HepG2 (cell line): ENCODE data around the gene BBLN. TPM values are rescaled to one million over a fixed set of nuclear protein-coding genes. Genes with fewer than 3 reads are reported as not detected.

Source experiments
- CBX2 ChIP-seq, 2 experiments: fragments of 200-600 bp in 1 of 2; sonication (generic); formaldehyde crosslinking in 1 of 2; IDR thresholded peaks; 2 replicates each; pipeline versions ENCODE4 v1.7.0 to v1.8.1; 2018 to 2022; ENCODE audit warnings: low read depth in 2 of 2, low read length in 1 of 2, mild to moderate bottlenecking in 1 of 2, missing genetic modification reagents in 1 of 2
- DNMT3B ChIP-seq: conservative IDR thresholded peaks from 2 replicates; pipeline ENCODE4 v1.6.1; 2016; ENCODE audit warnings: missing biosample characterization, control low read depth
- HMG20B ChIP-seq: conservative IDR thresholded peaks from 2 replicates; pipeline ENCODE4 v1.6.1; 2016; ENCODE audit warnings: missing genetic modification reagents, missing compliant biosample characterization
- HOXA3 ChIP-seq: sonication (generic); formaldehyde crosslinking; IDR thresholded peaks from 2 replicates; pipeline ENCODE4 v1.5.0; 2020; ENCODE audit warnings: missing genetic modification reagents
- JDP2 ChIP-seq: sonication (generic); formaldehyde crosslinking; IDR thresholded peaks from 2 replicates; pipeline ENCODE4 v1.8.1; 2022; ENCODE audit warnings: missing genetic modification reagents, borderline replicate concordance
- KDM4B ChIP-seq: sonication (generic); formaldehyde crosslinking; IDR thresholded peaks from 2 replicates; pipeline ENCODE4 v1.4.0; 2020; ENCODE audit warnings: missing genetic modification reagents
- MIER3 ChIP-seq: IDR thresholded peaks from 2 replicates; pipeline ENCODE4 v1.6.1; 2016; ENCODE audit warnings: missing compliant biosample characterization, borderline replicate concordance
- TARDBP ChIP-seq: sonication (generic); formaldehyde crosslinking; IDR thresholded peaks from 2 replicates; pipeline ENCODE4 v1.8.0; 2022; ENCODE audit warnings: mild to moderate bottlenecking, missing genetic modification reagents
- TGIF2 ChIP-seq: IDR thresholded peaks from 2 replicates; pipeline ENCODE4 v1.6.1; 2016; ENCODE audit warnings: control low read depth, missing compliant biosample characterization
- THAP11 ChIP-seq: IDR thresholded peaks from 2 replicates; pipeline ENCODE4 v1.6.1; 2016; ENCODE audit warnings: missing biosample characterization, missing genetic modification reagents
- TRIM22 ChIP-seq: fragments of 450-650 bp; IDR thresholded peaks from 2 replicates; pipeline ENCODE4 v1.6.1; 2017
- ZBTB1 ChIP-seq: sonication (generic); formaldehyde crosslinking; IDR thresholded peaks from 2 replicates; pipeline ENCODE4 v1.4.0; 2020; ENCODE audit warnings: missing genetic modification reagents, borderline replicate concordance
- ZBTB26 ChIP-seq: IDR thresholded peaks from 2 replicates; pipeline ENCODE4 v1.6.1; 2016; ENCODE audit warnings: missing compliant biosample characterization, missing genetic modification reagents, borderline replicate concordance
- ZNF337 ChIP-seq: sonication (generic); formaldehyde crosslinking; IDR thresholded peaks from 2 replicates; pipeline ENCODE4 v1.5.1; 2020; ENCODE audit warnings: missing genetic modification reagents, low read depth, mild to moderate bottlenecking, borderline replicate concordance
- ZNF343 ChIP-seq: sonication (generic); formaldehyde crosslinking; IDR thresholded peaks from 2 replicates; pipeline ENCODE4 v1.4.0; 2020; ENCODE audit warnings: mild to moderate bottlenecking, missing genetic modification reagents
- ZNF589 ChIP-seq: sonication (generic); formaldehyde crosslinking; conservative IDR thresholded peaks from 2 replicates; pipeline ENCODE4 v1.8.0; 2022; ENCODE audit warnings: mild to moderate bottlenecking, moderate library complexity, missing genetic modification reagents
- ZNF672 ChIP-seq: sonication (generic); formaldehyde crosslinking; IDR thresholded peaks from 2 replicates; pipeline ENCODE4 v1.8.1; 2022; ENCODE audit warnings: missing genetic modification reagents
- ZNF749 ChIP-seq: sonication (generic); formaldehyde crosslinking; IDR thresholded peaks from 2 replicates; pipeline ENCODE4 v1.8.0; 2022; ENCODE audit warnings: mild to moderate bottlenecking, missing genetic modification reagents, moderate library complexity, borderline replicate concordance
- ZNF879 ChIP-seq: sonication (generic); formaldehyde crosslinking; IDR thresholded peaks from 2 replicates; pipeline ENCODE4 v1.8.1; 2023; ENCODE audit warnings: missing genetic modification reagents
- polyA plus RNA-seq, 8 experiments: library from polyadenylated mRNA; depleted of rRNA in 3 of 8; stranded (reverse) in 7 of 8; unstranded in 1 of 8; fragments of >200 nt; fragmentation: Illumina TruSeq in 4 of 8; extraction: Trizol in 4 of 8; gene quantifications; 2 replicates each; pipeline versions ENCODE4 v1.2.1 to v1.2.3, GENCODE V29; 2011 to 2016; ENCODE audit warnings: low read depth in 4 of 8, missing spikeins in 1 of 8, mixed read lengths in 1 of 8; ENCODE audit not compliant: insufficient read depth in 1 of 8
- total RNA-seq, 5 experiments: library from RNA; depleted of rRNA; stranded (reverse); fragments of >200 nt; fragmentation: Illumina TruSeq; extraction: Trizol; gene quantifications; 2 replicates each; pipeline ENCODE4 v1.2.3, GENCODE V29; 2016; ENCODE audit warnings: low read depth in 1 of 5
- TF ChIP-seq, protein P1 (sequence below): sonication (generic); formaldehyde crosslinking; conservative IDR thresholded peaks from 2 replicates; pipeline ENCODE4 v1.8.0; 2022; ENCODE audit warnings: low read depth, missing genetic modification reagents
- TF ChIP-seq, protein P2 (sequence below): sonication (generic); formaldehyde crosslinking; IDR thresholded peaks from 2 replicates; pipeline ENCODE4 v1.8.0; 2022; ENCODE audit warnings: missing genetic modification reagents, mild to moderate bottlenecking, borderline replicate concordance
- TF ChIP-seq, protein P3 (sequence below): sonication (generic); formaldehyde crosslinking; IDR thresholded peaks from 2 replicates; pipeline ENCODE4 v1.9.0; 2021; ENCODE audit warnings: missing genetic modification reagents, borderline replicate concordance

The BBLN gene
- total and polyA plus RNA-seq, 2 of the 13 experiments (the other 11 are each of a cell fraction or from before 2014, with no cell fraction given), result 27.6 to 33.1 TPM

GRCh38 chr9:128159784-128160602, at the start of gene BBLN (continued):
- no peak for TF ChIP-seq TRIM22
- no peak for TF ChIP-seq HMG20B (CRISPR knock-in tag)
- TF ChIP-seq HOXA3 (CRISPR knock-in tag), result peak; percentile 38; the same call in 1 of the 2 replicates
- no peak for TF ChIP-seq ZNF672 (CRISPR knock-in tag)
- no peak for TF ChIP-seq MIER3 (CRISPR knock-in tag)
- peak; percentile 64 for TF ChIP-seq THAP11 (CRISPR knock-in tag)
- TF ChIP-seq ZNF749 (CRISPR knock-in tag), result no peak
- TF ChIP-seq CBX2 (IDR thresholded peaks at IDR 0.05; ENCODE audit: low read depth, low read length), result no peak
- no peak for TF ChIP-seq CBX2 (CRISPR knock-in tag; IDR thresholded peaks at IDR 0.05; ENCODE audit: low read depth)
- no peak for TF ChIP-seq ZNF337
- TF ChIP-seq DNMT3B (CRISPR knock-in tag), result no peak
- 0 out of 2 replicates have a peak, but pooled peaks have one; percentile 5 for TF ChIP-seq ZNF589 (CRISPR knock-in tag)
- TF ChIP-seq JDP2 (CRISPR knock-in tag), result no peak
- no peak for TF ChIP-seq KDM4B
- TF ChIP-seq, protein P1, sequence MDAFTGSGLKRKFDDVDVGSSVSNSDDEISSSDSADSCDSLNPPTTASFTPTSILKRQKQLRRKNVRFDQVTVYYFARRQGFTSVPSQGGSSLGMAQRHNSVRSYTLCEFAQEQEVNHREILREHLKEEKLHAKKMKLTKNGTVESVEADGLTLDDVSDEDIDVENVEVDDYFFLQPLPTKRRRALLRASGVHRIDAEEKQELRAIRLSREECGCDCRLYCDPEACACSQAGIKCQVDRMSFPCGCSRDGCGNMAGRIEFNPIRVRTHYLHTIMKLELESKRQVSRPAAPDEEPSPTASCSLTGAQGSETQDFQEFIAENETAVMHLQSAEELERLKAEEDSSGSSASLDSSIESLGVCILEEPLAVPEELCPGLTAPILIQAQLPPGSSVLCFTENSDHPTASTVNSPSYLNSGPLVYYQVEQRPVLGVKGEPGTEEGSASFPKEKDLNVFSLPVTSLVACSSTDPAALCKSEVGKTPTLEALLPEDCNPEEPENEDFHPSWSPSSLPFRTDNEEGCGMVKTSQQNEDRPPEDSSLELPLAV (CRISPR knock-in tag), result no peak
- no peak for TF ChIP-seq ZBTB1
- no peak for TF ChIP-seq TGIF2 (CRISPR knock-in tag)
- TF ChIP-seq, protein P2, sequence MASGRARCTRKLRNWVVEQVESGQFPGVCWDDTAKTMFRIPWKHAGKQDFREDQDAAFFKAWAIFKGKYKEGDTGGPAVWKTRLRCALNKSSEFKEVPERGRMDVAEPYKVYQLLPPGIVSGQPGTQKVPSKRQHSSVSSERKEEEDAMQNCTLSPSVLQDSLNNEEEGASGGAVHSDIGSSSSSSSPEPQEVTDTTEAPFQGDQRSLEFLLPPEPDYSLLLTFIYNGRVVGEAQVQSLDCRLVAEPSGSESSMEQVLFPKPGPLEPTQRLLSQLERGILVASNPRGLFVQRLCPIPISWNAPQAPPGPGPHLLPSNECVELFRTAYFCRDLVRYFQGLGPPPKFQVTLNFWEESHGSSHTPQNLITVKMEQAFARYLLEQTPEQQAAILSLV (CRISPR knock-in tag), result peak; percentile 86
- TF ChIP-seq, protein P3, sequence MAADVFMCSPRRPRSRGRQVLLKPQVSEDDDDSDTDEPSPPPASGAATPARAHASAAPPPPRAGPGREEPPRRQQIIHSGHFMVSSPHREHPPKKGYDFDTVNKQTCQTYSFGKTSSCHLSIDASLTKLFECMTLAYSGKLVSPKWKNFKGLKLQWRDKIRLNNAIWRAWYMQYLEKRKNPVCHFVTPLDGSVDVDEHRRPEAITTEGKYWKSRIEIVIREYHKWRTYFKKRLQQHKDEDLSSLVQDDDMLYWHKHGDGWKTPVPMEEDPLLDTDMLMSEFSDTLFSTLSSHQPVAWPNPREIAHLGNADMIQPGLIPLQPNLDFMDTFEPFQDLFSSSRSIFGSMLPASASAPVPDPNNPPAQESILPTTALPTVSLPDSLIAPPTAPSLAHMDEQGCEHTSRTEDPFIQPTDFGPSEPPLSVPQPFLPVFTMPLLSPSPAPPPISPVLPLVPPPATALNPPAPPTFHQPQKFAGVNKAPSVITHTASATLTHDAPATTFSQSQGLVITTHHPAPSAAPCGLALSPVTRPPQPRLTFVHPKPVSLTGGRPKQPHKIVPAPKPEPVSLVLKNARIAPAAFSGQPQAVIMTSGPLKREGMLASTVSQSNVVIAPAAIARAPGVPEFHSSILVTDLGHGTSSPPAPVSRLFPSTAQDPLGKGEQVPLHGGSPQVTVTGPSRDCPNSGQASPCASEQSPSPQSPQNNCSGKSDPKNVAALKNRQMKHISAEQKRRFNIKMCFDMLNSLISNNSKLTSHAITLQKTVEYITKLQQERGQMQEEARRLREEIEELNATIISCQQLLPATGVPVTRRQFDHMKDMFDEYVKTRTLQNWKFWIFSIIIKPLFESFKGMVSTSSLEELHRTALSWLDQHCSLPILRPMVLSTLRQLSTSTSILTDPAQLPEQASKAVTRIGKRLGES (CRISPR knock-in tag), result no peak
- TF ChIP-seq ZNF879, result no peak
- no peak for TF ChIP-seq ZBTB26 (CRISPR knock-in tag)
- TF ChIP-seq ZNF343 (CRISPR knock-in tag), result no peak
- no peak for TF ChIP-seq TARDBP (CRISPR knock-in tag)
